Measurements from ENCODE around the gene WSCD1.

WSCD1 gene

DNA sequence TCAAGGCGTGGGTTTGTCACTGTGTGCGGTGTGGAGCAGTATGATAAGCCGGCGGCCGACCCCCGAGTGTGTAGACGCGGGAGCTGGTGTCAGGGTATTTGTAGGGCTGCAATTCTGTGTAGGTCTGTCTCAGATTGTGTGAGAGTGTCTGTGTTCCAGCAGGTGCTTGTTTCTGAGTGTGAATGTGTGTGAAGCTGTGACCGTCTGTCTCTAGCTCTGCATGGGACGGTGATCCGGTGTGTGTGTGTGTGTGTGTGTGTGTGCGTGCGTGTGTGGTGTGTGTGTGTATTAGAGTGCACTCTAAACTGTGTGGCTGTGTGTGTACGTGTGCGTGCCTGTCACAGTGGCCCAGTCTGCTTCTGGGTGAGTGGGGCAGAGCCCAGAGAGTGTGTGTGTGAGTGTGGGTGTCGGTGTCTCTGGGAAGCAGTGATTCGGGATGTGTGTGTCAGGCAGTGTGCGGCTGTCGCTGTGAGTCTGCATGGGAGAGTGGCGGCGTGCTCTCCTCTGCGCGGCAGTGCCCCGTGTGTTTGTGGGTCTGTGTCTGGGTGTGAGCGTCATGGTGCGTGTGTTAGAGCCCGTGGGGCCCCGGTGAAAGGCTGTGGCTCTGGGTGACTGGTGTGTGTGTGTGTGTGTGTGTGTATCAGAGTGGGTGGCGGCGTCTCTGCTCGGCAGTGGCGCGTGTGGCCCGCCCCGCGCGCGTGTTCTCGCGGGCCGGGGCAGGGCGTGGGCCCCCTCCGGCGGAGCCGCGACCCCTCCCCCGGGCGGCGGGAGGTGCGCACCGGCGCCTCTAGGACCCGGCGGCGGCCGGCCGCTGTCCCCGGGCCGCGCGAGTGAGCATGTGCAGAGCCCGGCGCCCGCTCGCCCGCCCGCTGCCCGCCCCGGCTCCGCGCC is at the start of gene WSCD1:
TSS of gene WSCD1 (plus strand) at position 841 of the 891 bp plus-strand sequence. CDS start 10,280 bp downstream, outside the sequence.
- DNase-seq, result no peak

DNA sequence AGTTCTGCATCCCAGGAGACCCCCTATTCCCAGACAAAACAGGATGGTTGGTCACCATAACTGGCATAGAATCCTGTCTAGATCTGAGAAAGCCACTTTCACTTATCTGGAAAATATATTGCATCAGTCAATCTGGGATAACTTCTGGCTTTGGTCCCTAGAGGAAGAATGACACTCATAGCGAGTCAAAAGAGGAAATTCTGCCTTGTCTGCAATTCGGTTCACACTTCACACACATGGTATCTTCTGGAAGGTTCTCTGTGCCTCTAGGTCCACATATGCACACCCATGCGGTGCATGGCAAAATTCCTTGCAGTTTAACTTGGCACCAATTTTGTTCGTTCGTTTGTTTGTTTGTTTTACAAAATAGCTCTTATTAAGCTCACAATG is 49.2 kb upstream of the WSCD1 start:
- DNase-seq, result no peak

DNA sequence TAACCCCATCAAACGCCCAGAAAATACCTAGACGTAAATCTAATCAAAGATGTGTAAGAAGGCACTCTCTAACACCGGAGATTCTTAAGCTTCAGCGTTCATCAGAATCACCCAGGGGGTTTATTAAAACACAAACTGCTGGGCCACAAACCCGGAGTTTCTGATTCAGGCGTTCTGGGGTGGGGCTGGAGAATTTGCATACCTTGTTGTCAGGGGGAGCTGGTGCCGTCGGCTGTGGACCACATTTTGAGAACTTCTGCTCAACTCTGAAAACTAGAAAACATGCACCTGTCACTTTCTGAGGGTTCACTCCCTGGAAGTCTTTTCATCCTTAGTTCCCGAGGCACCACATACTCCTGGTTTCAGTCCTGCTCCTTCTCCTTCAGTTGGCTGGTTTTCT is 48.6 kb upstream of the WSCD1 start:
- no peak for DNase-seq

- DNase-seq, result no peak
These were observed 46.9 kb upstream of the WSCD1 start for GRCh38 chr17:6023036-6023831.

GRCh38 chr17:6024576-6024975 is 45.6 kb upstream of the WSCD1 start:
- DNase-seq, result no peak

GRCh38 chr17:6027342-6028024 is 42.7 kb upstream of the WSCD1 start:
- no peak for DNase-seq

GRCh38 chr17:6028294-6028693 is 41.9 kb upstream of the WSCD1 start:
- DNase-seq, result no peak

- DNase-seq, result no peak
These were observed 34.3 kb upstream of the WSCD1 start for GRCh38 chr17:6035801-6036394.

- DNase-seq, result no peak
These were observed 29.7 kb upstream of the WSCD1 start for GRCh38 chr17:6040504-6040903.

- DNase-seq, result peak; percentile 71
These were observed 28.9 kb upstream of the WSCD1 start for GRCh38 chr17:6041246-6041645.

GRCh38 chr17:6043405-6043804 is 26.8 kb upstream of the WSCD1 start:
- DNase-seq, result no peak

DNA sequence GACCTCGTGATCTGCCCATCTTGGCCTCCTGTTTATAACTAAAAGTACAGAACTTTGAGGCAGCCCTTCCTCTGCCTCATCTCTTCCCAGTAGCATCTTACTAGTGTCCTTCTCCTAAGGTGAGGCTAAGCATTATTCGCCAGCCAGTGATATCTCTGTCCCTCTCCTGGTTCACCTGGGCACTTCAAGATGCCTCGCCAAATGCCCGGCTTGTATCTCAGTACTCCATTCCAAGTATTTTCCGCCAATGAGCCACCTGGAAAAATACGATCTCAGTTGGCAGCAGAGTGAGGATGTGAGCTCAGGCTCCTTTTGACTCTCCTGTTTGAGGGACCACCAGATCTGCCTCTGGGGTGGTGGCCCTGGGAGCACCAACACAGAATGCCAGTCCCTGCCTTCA is 25.9 kb upstream of the WSCD1 start:
- DNase-seq, result no peak

GRCh38 chr17:6045621-6046357 is 24.4 kb upstream of the WSCD1 start:
- no peak for DNase-seq

GRCh38 chr17:6046431-6046830 is 23.7 kb upstream of the WSCD1 start:
- no peak for DNase-seq

- no peak for DNase-seq
These were observed 23.2 kb upstream of the WSCD1 start for GRCh38 chr17:6046931-6047330.

GRCh38 chr17:6047966-6048365 is 22.2 kb upstream of the WSCD1 start:
- DNase-seq, result no peak

DNA sequence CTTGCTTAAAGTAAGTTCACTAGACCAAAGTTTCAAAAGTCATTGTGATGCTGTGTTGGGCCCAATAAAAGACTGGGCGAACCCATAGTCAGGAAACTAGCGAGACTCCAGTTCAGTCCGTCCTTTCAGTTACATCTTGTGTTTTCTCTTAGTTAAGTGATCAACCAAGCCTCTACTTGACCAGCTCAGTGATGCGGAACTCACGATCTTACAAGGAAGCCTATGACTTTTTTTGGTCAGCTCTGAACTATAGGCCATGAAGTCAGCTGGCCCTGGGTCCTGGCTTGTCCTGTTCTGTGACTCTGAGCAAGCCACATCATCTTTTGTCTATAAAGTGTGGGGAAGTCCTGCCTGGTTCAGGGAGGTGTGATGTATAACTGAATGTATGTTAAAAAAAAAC is 21.7 kb upstream of the WSCD1 start:
- DNase-seq, result no peak

DNA sequence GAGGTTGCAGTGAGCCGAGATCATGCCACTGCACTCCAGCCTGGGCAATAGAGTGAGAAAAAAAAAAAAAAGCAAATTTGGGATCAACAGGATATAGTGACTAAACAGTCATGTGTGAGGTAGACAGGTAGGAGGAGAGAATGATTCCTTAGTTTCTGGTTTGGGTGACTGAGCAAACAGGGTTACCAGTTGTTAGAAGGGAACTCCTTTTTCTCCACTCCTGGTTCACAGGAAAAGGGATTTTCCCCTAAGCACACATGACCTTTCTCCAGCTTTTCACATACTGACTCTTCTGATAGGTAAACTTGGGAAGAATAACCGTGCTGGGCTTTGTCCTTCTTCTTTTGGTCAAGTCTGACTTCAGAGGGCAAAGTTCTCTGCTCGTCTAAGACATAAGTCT is 17.3 kb upstream of the WSCD1 start:
- no peak for DNase-seq

DNA sequence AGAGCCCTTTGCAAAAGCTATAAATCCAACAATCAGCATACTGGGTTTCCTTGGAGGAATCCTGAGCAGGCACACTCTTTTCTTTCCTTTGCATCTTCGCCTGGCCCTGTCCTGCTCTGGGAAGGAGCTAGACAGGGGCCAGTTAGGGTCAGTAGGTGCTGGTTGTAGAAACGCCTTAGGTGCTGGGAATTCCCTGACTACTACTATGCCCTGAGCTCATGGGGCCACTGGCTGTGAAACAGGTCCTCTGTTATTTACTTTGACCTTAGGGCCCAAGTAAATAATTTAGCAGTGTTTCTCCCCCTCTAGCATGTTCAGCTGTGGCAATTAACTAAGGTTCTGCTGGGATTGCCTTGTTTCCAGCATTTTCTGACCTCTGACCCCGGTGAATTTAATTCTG is 15.8 kb upstream of the WSCD1 start:
- DNase-seq, result no peak

GRCh38 chr17:6056104-6056503 is 14.1 kb upstream of the WSCD1 start:
- DNase-seq, result no peak

DNA sequence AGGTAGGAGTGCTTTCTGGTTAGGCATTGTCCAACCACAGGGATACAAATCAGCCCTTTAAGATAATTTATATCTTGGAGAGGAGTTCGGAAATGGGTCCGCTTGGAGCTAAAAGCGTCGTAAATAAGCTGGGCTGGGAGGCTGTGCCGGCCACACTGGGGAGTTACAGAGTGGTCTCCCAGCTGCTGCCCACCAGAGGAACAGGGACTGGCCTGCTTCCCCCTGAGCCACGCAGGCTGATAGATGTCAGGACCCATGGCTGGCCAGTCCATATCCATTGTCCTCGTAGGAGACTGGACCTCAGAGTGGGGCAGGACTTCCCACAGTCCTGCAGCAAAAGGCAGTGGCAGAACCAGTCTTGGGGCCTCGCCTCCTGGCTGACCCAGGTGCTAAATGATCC is 12.6 kb upstream of the WSCD1 start:
- no peak for DNase-seq

DNA sequence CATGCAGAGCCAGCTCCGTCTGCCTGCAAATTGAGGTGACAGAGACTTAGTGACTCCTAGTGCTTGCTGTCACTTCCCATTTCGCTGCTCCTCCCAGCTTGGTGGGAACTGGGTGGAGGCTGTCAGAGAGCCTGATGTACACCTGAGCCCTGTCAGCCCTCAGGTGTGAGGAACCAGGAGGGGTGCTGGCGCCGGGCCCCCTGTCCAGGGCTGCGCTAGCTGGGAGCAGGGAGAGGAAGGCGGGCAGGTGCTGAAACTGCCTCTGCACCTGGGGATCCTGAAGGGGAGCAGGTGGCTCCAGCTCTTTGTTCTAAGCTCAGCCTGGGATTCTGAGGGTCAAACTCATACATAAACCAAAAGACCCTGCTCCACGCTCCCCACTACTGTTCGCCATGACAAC is 10.8 kb upstream of the WSCD1 start:
- DNase-seq, result no peak

Data from NCI-H524 treated with DMSO at 0.1 percent for 48 hours (cell line).